Measurements from ENCODE around the gene PTBP2. TPM values are rescaled to one million over a fixed set of nuclear protein-coding genes. Genes with fewer than 3 reads are reported as not detected.

The PTBP2 gene
- total RNA-seq, 6 experiments from 2014 or later = 6.5 to 9.6 (median 8.0) TPM

DNA sequence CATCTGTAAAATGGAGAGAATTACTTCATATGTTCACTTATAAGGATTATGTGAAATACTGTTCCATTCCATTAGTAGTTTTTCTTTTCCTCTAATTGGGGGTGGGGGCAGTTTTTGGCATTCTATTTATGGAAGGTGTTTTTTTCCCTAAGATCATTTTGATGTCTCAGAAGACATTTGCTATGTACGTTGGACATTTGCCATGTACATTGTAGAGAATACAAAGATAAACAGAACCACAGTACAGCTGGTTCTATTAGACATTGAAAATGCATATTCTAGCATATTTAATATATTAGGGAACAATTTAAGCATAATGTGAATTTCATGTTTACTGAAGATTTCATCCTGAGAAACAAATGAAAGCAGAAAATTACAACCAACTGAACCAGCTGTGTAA is 98.5 kb downstream of the PTBP2 start:
- no peak overlapping the region for H3K27ac Mint-ChIP-seq
- no peaks in the 10 kb centered on the region for H3K27me3 Mint-ChIP-seq (ENCODE audit: insufficient read depth)
- DNase-seq = no peak
- TF ChIP-seq, protein P1, sequence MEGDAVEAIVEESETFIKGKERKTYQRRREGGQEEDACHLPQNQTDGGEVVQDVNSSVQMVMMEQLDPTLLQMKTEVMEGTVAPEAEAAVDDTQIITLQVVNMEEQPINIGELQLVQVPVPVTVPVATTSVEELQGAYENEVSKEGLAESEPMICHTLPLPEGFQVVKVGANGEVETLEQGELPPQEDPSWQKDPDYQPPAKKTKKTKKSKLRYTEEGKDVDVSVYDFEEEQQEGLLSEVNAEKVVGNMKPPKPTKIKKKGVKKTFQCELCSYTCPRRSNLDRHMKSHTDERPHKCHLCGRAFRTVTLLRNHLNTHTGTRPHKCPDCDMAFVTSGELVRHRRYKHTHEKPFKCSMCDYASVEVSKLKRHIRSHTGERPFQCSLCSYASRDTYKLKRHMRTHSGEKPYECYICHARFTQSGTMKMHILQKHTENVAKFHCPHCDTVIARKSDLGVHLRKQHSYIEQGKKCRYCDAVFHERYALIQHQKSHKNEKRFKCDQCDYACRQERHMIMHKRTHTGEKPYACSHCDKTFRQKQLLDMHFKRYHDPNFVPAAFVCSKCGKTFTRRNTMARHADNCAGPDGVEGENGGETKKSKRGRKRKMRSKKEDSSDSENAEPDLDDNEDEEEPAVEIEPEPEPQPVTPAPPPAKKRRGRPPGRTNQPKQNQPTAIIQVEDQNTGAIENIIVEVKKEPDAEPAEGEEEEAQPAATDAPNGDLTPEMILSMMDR (IDR thresholded peaks at IDR 0.05) = no peak
- H3K4me1 Mint-ChIP-seq (ENCODE audit: low read depth) = no peaks in the 10 kb centered on the region
- no peak overlapping the region for H3K4me3 Mint-ChIP-seq
- H3K9me3 Mint-ChIP-seq = no peaks in the 10 kb centered on the region
- H3K36me3 Mint-ChIP-seq (ENCODE audit: low read depth) = peaks cover 13% of the 10 kb centered on the region; the same call in 1 of the 2 replicates

DNA sequence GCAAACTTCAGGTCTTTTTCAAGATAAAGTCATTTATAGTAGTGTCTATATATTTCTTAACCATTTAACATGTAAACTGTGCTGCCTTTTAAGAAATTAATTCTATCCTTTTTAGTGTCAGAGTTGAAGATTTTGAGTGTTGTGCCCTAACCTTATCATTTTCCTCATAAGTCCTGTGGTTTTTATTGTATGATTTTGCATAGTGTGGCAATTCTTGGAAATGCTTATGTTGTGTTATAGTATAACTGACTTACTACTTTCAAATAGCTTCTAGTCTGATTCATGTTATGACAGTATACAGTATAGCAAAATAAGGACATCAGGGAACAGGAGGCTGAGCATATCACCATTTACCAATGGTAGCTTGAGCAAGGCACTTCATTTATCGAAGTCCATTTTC is 99.1 kb downstream of the PTBP2 start:
- TF ChIP-seq, protein P1 (IDR thresholded peaks at IDR 0.05) = no peak
- H3K9me3 Mint-ChIP-seq = no peaks in the 10 kb centered on the region
- H3K27ac Mint-ChIP-seq = no peak overlapping the region
- no peak overlapping the region for H3K4me3 Mint-ChIP-seq
- H3K27me3 Mint-ChIP-seq (ENCODE audit: insufficient read depth) = no peaks in the 10 kb centered on the region
- H3K36me3 Mint-ChIP-seq (ENCODE audit: low read depth) = peaks cover 13% of the 10 kb centered on the region; the same call in 1 of the 2 replicates
- DNase-seq = no peak
- H3K4me1 Mint-ChIP-seq (ENCODE audit: low read depth) = no peaks in the 10 kb centered on the region

DNA sequence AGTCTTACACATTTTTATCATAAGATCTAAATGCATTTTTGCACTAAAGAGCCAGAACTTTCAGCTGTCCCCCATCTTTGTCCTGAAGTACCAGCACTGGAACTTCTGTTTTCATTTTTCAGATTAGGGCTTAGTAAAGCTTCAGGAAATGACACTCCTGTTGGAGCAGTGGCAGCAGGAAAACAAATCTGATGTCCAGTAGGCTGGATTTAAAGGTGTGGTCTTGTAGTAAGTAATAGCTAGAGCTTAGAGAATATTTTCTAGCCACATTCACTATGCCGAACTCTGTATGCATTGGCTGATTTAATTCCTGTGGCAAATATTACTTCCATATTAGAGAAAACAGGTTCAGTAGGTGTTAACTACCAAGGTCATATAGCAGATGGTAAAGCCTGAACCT is 103.6 kb downstream of the PTBP2 start:
- Mint-ChIP-seq H3K4me1 (ENCODE audit: low read depth) (no peaks in the 10 kb centered on the region), H3K9me3 (no peaks in the 10 kb centered on the region), H3K27ac (no peak overlapping the region), H3K4me3 (no peak overlapping the region), H3K36me3 (ENCODE audit: low read depth) (peaks cover 13% of the 10 kb centered on the region; the same call in 1 of the 2 replicates), H3K27me3 (ENCODE audit: insufficient read depth) (no peaks in the 10 kb centered on the region)
- TF ChIP-seq, protein P1 (IDR thresholded peaks at IDR 0.05) = no peak
- DNase-seq = no peak

DNA sequence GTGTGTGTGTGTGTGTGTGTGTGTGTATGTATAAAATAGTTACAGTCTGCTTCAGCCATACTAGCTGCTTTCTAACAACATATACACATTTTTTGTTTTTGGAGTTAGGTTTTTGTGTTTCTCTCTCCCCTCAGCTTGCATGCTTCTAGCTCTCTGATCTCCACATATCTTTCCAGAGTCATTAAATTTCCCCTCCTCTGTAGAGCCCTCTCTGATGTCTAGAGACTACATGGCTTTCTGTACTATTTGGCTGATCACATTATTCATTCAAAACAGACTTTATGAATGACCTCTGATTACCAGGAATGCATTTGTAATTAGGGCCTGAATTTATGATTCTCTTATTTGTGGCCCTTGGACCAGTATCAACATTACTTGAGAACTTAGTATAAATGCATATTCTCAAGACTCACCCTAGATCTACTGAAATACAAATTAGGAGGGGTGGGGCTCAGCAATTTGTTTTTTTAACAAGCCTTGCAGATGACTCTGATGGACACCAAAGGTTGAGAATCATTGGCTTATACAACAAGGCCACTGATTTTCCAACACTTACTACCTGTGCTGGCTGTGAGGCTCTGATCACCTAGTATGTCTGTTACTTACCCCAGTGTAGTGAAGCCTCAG is 104.5 kb downstream of the PTBP2 start:
- Mint-ChIP-seq H3K4me3 (no peak overlapping the region), H3K4me1 (ENCODE audit: low read depth) (no peaks in the 10 kb centered on the region), H3K9me3 (no peaks in the 10 kb centered on the region), H3K36me3 (ENCODE audit: low read depth) (peaks cover 7% of the 10 kb centered on the region; the same call in 1 of the 2 replicates), H3K27ac (no peak overlapping the region), H3K27me3 (ENCODE audit: insufficient read depth) (no peaks in the 10 kb centered on the region)
- TF ChIP-seq, protein P1 (IDR thresholded peaks at IDR 0.05) = no peak
- no peak for DNase-seq

DNA sequence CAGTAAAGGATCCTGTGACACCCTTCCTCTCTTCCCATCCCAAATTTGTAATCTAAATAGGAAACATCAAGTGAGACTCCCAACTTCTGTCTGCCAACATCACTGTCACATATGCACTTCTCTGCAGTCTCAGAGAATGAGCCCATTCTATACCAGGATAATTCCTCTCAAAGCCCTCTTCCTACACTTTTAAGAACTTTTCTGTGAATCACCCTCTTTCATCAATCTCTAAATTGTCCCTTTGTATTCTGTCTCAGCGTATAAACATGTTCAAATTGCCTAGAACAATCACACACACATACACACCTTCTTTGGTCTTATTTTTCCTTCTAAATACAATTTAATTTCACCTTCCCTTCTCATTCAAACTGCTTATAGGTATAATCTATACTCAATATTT is 111.8 kb downstream of the PTBP2 start:
- Mint-ChIP-seq H3K36me3 (ENCODE audit: low read depth) (peaks cover 4% of the 10 kb centered on the region; the same call in 1 of the 2 replicates), H3K4me1 (ENCODE audit: low read depth) (no peaks in the 10 kb centered on the region), H3K27me3 (ENCODE audit: insufficient read depth) (peaks cover 1% of the 10 kb centered on the region; the same call in 1 of the 2 replicates), H3K9me3 (no peaks in the 10 kb centered on the region), H3K27ac (no peak overlapping the region), H3K4me3 (no peak overlapping the region)
- DNase-seq = no peak
- TF ChIP-seq, protein P1 (IDR thresholded peaks at IDR 0.05) = no peak

Data from HFFc6 (cell line).